CD4-positive, alpha-beta memory T cell (primary cell): ENCODE measurements around the gene PIK3R5. TPM values are rescaled to one million over a fixed set of nuclear protein-coding genes. Genes with fewer than 3 reads are reported as not detected.
"Not testable (repeated sequence)": the region's sequence is repeated elsewhere in the genome, so short reads cannot be mapped to it uniquely, and the experiment has no call there.

ENCODE experiments used
- CTCF ChIA-PET: fragments of 350-600 bp; sonication (Branson Sonifier 250); formaldehyde crosslinking; loops from one replicate; lab custom pipeline; 2021; ENCODE audit warnings: inconsistent platforms; ENCODE audit not compliant: partially characterized antibody; lab: Charles Lee
- POLR2A ChIA-PET: fragments of 350-600 bp; sonication (Branson Sonifier 250); formaldehyde crosslinking; loops from one replicate; lab custom pipeline; 2021; ENCODE audit not compliant: partially characterized antibody; lab: Charles Lee
- DNase-seq, 5 donors: peaks; one replicate each; pipeline versions ENCODE4 v3.0.0 to v3.0.0-alpha.2; 2020 to 2022; ENCODE audit warnings: mixed read lengths in 1 of 5
- H3K27ac ChIP-seq: one replicate; pipeline ENCODE4 v1.7.0; 2013; ENCODE audit warnings: low read depth, low read length
- H3K27me3 ChIP-seq: 2 replicates; pipeline ENCODE4 v1.7.0; 2013; ENCODE audit warnings: mild to moderate bottlenecking, low read length, moderate library complexity; ENCODE audit not compliant: insufficient read depth
- H3K36me3 ChIP-seq: 2 replicates; pipeline ENCODE4 v1.7.0; 2013; ENCODE audit warnings: mild to moderate bottlenecking, low read length, moderate library complexity; ENCODE audit not compliant: insufficient read depth
- H3K4me1 ChIP-seq: 2 replicates; pipeline ENCODE4 v1.7.0; 2013; ENCODE audit warnings: mild to moderate bottlenecking, low read length, moderate library complexity; ENCODE audit not compliant: insufficient read depth
- H3K4me3 ChIP-seq, 2 donors: one replicate each; pipeline ENCODE4 v1.7.0; 2013; ENCODE audit warnings: low read length in 2 of 2, mild to moderate bottlenecking in 1 of 2
- H3K9me3 ChIP-seq, 2 donors: one replicate each; pipeline ENCODE4 v1.7.0; 2013; ENCODE audit warnings: low read length in 2 of 2, control low read depth in 1 of 2; ENCODE audit not compliant: control insufficient read depth in 1 of 2
- H3K27ac Mint-ChIP-seq, 7 donors: one replicate each; pipeline ENCODE4 v1.8.0; 2020 to 2021; ENCODE audit warnings: mixed read lengths in 7 of 7, mild to moderate bottlenecking in 6 of 7, inconsistent platforms in 3 of 7, moderate library complexity in 3 of 7
- H3K27me3 Mint-ChIP-seq, 2 donors: one replicate each; pipeline ENCODE4 v1.8.0; 2020 to 2021; ENCODE audit warnings: mixed read lengths in 2 of 2
- H3K36me3 Mint-ChIP-seq, 2 donors: one replicate each; pipeline ENCODE4 v1.8.0; 2020 to 2021; ENCODE audit warnings: mixed read lengths in 2 of 2, inconsistent platforms in 1 of 2, mild to moderate bottlenecking in 1 of 2
- H3K4me1 Mint-ChIP-seq, 4 donors: one replicate each; pipeline ENCODE4 v1.8.0; 2020 to 2021; ENCODE audit warnings: mixed read lengths in 4 of 4, mild to moderate bottlenecking in 1 of 4
- H3K4me3 Mint-ChIP-seq, 8 donors: one replicate each; pipeline ENCODE4 v1.8.0; 2020 to 2021; ENCODE audit warnings: mixed read lengths in 8 of 8, mild to moderate bottlenecking in 7 of 8, moderate library complexity in 6 of 8, inconsistent platforms in 3 of 8
- H3K9me3 Mint-ChIP-seq, 8 donors: one replicate each; pipeline ENCODE4 v1.8.0; 2020 to 2021; ENCODE audit warnings: mixed read lengths in 8 of 8, mild to moderate bottlenecking in 5 of 8, inconsistent platforms in 3 of 8, moderate library complexity in 1 of 8
- intact Hi-C: fragments of 100-400 bp; cut with micrococcal nuclease; formaldehyde crosslinking; loops from one replicate; pipeline ENCODE4 v1.15.1; 2023
- polyA plus RNA-seq, 2 donors: library from polyadenylated mRNA; unstranded; fragments of 300-500 nt; fragmentation: Illumina TruSeq; gene quantifications; one replicate each; pipeline ENCODE4 v1.2.3, GENCODE V29; 2021
- total RNA-seq, 2 experiments: library from RNA; stranded (reverse); gene quantifications; one replicate each; pipeline ENCODE4 v1.2.3, GENCODE V29; 2021

The PIK3R5 gene
- total and polyA plus RNA-seq, 4 experiments from 2014 or later, result 18.5 to 89.4 (median 73.6) TPM

- H3K4me1 ChIP-seq, result peaks cover 5% of the 10 kb centered on the region
- H3K27me3 Mint-ChIP-seq, result peaks cover 22 to 26% of the 10 kb centered on the region in 2 donors
- peaks cover 8 to 16% (median 12%) of the 10 kb centered on the region in 4 donors for H3K4me1 Mint-ChIP-seq
- no peaks in the 10 kb centered on the region for H3K27me3 ChIP-seq
- ChIA-PET CTCF (interaction anchor here (0.7 to 4.2 kb wide), 48 partner anchors 10 to 937 kb away, joined by 3 to 39 read pairs (median 4); partner anchors contain the start of genes MFSD6L, PIK3R5 and PIK3R6), POLR2A (interaction anchor here (0.6 to 1.5 kb wide), 2 partner anchors 44 to 108 kb away, joined by 3 read pairs; no protein-coding TSS in a partner anchor)
- no peaks in the 10 kb centered on the region for H3K36me3 Mint-ChIP-seq
- no peaks in the 10 kb centered on the region for H3K9me3 Mint-ChIP-seq
- H3K36me3 ChIP-seq, result no peaks in the 10 kb centered on the region
- intact Hi-C loops, result loop anchor here (1.0 to 10.0 kb wide), 7 partner anchors 53 to 615 kb away; partner anchors contain the start of gene RPL26
- H3K9me3 ChIP-seq, result no peaks in the 10 kb centered on the region
- H3K4me3 Mint-ChIP-seq, result no peak overlapping the region
- DNase-seq, result peak; percentile 75 to 80 (median 77)
- no peak overlapping the region for H3K4me3 ChIP-seq
- no peak overlapping the region for H3K27ac ChIP-seq
- peak overlapping the region in 1 of 7 donors; percentile 32 for H3K27ac Mint-ChIP-seq
These were observed 32.6 kb upstream of the PIK3R5 start for GRCh38 chr17:8997994-8998628.

GRCh38 chr17:8995711-8996110, 30.2 kb upstream of the PIK3R5 start:
- Mint-ChIP-seq H3K27ac (peak overlapping the region in 1 of 7 donors; percentile 33), H3K4me3 (no peak overlapping the region), H3K4me1 (peaks cover 4 to 10% (median 6%) of the 10 kb centered on the region in 4 donors), H3K27me3 (peaks cover 13 to 14% of the 10 kb centered on the region in 2 donors), H3K36me3 (no peaks in the 10 kb centered on the region), H3K9me3 (peaks cover 0 to 1% (median 0%) of the 10 kb centered on the region in 8 donors)
- Histone ChIP-seq H3K27me3 (no peaks in the 10 kb centered on the region), H3K27ac (no peak overlapping the region), H3K4me1 (peaks cover 5% of the 10 kb centered on the region), H3K4me3 (no peak overlapping the region), H3K9me3 (no peaks in the 10 kb centered on the region), H3K36me3 (no peaks in the 10 kb centered on the region)
- DNase-seq, result no peak
- intact Hi-C loops, result loop anchor here (10.0 kb wide), 1 partner anchor 51 kb away; no protein-coding TSS in a partner anchor
- ChIA-PET CTCF (interaction anchor here (1.0 to 4.2 kb wide), 10 partner anchors 9 to 559 kb away, joined by 3 to 39 read pairs (median 3); partner anchors contain the start of gene MFSD6L), POLR2A (interaction anchor here (1.2 kb wide), 1 partner anchor 54 kb away, joined by 3 read pairs; no protein-coding TSS in a partner anchor)

- Mint-ChIP-seq H3K4me1 (peaks cover 4 to 10% (median 7%) of the 10 kb centered on the region in 4 donors), H3K36me3 (no peaks in the 10 kb centered on the region), H3K4me3 (peak overlapping the region in 1 of 8 donors; percentile 57), H3K27me3 (peaks cover 5 to 6% of the 10 kb centered on the region in 2 donors), H3K9me3 (peaks cover 0 to 1% (median 0%) of the 10 kb centered on the region in 8 donors), H3K27ac (peak overlapping the region in 2 of 7 donors; percentile 7 to 53)
- Histone ChIP-seq H3K27ac (no peak overlapping the region), H3K27me3 (no peaks in the 10 kb centered on the region), H3K36me3 (no peaks in the 10 kb centered on the region), H3K4me1 (peaks cover 5% of the 10 kb centered on the region), H3K9me3 (no peaks in the 10 kb centered on the region), H3K4me3 (no peak overlapping the region)
- intact Hi-C loops, result loop anchor here (5.0 to 10.0 kb wide), 2 partner anchors 50 to 528 kb away; no protein-coding TSS in a partner anchor
- DNase-seq, result peak in 4 of 5 donors; percentile 18 to 53 (median 42)
- POLR2A ChIA-PET, result no interaction called here
- CTCF ChIA-PET, result interaction anchor here (0.7 to 2.5 kb wide), 5 partner anchors 8 to 248 kb away, joined by 3 to 6 read pairs (median 4); no protein-coding TSS in a partner anchor
These were observed 28.8 kb upstream of the PIK3R5 start for GRCh38 chr17:8994319-8994718.

- CTCF ChIA-PET, result interaction anchor here (0.7 to 1.3 kb wide), 5 partner anchors 20 to 148 kb away, joined by 3 to 4 read pairs (median 3); no protein-coding TSS in a partner anchor
- Mint-ChIP-seq H3K27ac (peak overlapping the region in 2 of 7 donors; percentile 7 to 24), H3K4me3 (no peak overlapping the region), H3K27me3 (peaks cover 2 to 4% of the 10 kb centered on the region in 2 donors), H3K9me3 (peaks cover 0 to 3% (median 0%) of the 10 kb centered on the region in 8 donors), H3K36me3 (no peaks in the 10 kb centered on the region), H3K4me1 (peaks cover 4 to 10% (median 7%) of the 10 kb centered on the region in 4 donors)
- Histone ChIP-seq H3K9me3 (no peaks in the 10 kb centered on the region), H3K4me1 (peaks cover 5% of the 10 kb centered on the region), H3K36me3 (no peaks in the 10 kb centered on the region), H3K27ac (no peak overlapping the region), H3K4me3 (no peak overlapping the region), H3K27me3 (no peaks in the 10 kb centered on the region)
- DNase-seq, result peak; percentile 56 to 71 (median 60)
- POLR2A ChIA-PET, result no interaction called here
- intact Hi-C loops, result loop anchor here (5.0 to 10.0 kb wide), 2 partner anchors 47 to 531 kb away; no protein-coding TSS in a partner anchor
These were observed 26.2 kb upstream of the PIK3R5 start for GRCh38 chr17:8991514-8992285.

- H3K4me3 ChIP-seq, intact Hi-C loops, H3K27ac Mint-ChIP-seq, DNase-seq, POLR2A ChIA-PET, H3K9me3 ChIP-seq, H3K27me3 ChIP-seq, H3K27ac ChIP-seq, H3K4me3 Mint-ChIP-seq, H3K36me3 ChIP-seq, H3K27me3 Mint-ChIP-seq, H3K36me3 Mint-ChIP-seq: not testable (repeated sequence)
- CTCF ChIA-PET, result interaction anchor here (4.1 kb wide), 1 partner anchor 10 kb away, joined by 18 read pairs; no protein-coding TSS in a partner anchor
- H3K9me3 Mint-ChIP-seq, result peaks cover 0 to 10% (median 4%) of the 10 kb centered on the region in 8 donors
- peaks cover 13 to 22% (median 16%) of the 10 kb centered on the region in 4 donors for H3K4me1 Mint-ChIP-seq
- H3K4me1 ChIP-seq, result peaks cover 18% of the 10 kb centered on the region
These were observed 22.9 kb upstream of the PIK3R5 start for GRCh38 chr17:8988263-8988935.

- H3K9me3 Mint-ChIP-seq, result peaks cover 0 to 10% (median 4%) of the 10 kb centered on the region in 8 donors
- H3K36me3 Mint-ChIP-seq, result no peaks in the 10 kb centered on the region
- ChIA-PET POLR2A (interaction anchor here (0.9 kb wide), 1 partner anchor 37 kb away, joined by 3 read pairs; no protein-coding TSS in a partner anchor), CTCF (interaction anchor here (1.0 to 4.1 kb wide), 4 partner anchors 9 to 201 kb away, joined by 3 to 18 read pairs (median 4); no protein-coding TSS in a partner anchor)
- no peak for DNase-seq
- peak overlapping the region in 2 of 8 donors; percentile 33 to 55 for H3K4me3 Mint-ChIP-seq
- peak overlapping the region in 1 of 7 donors; percentile 29 for H3K27ac Mint-ChIP-seq
- peaks cover 0 to 4% of the 10 kb centered on the region in 2 donors for H3K27me3 Mint-ChIP-seq
- Histone ChIP-seq H3K27ac (no peak overlapping the region), H3K27me3 (no peaks in the 10 kb centered on the region), H3K4me3 (no peak overlapping the region), H3K4me1 (peaks cover 13% of the 10 kb centered on the region), H3K9me3 (no peaks in the 10 kb centered on the region), H3K36me3 (no peaks in the 10 kb centered on the region)
- H3K4me1 Mint-ChIP-seq, result peaks cover 12 to 17% (median 13%) of the 10 kb centered on the region in 4 donors
- intact Hi-C loops, result no loop called here
These were observed 20.8 kb upstream of the PIK3R5 start for GRCh38 chr17:8986295-8986694.
